HG02610 (cell line): ENCODE results near the gene RRAS.
"Not testable (repeated sequence)": the region's sequence is repeated elsewhere in the genome, so short reads cannot be mapped to it uniquely, and the experiment has no call there.

Experiments used
- ATAC-seq: cut with Tn5 transposase; IDR thresholded peaks from one replicate; pipeline ENCODE4 v1.9.1; 2021; ENCODE audit warnings: mild to moderate bottlenecking, moderate library complexity; ENCODE audit not compliant: unreplicated experiment

RRAS gene

GRCh38 chr19:49633273-49633672, 6.7 kb downstream of the RRAS start:
- ATAC-seq: not testable (repeated sequence)

GRCh38 chr19:49632576-49632975, 7.4 kb downstream of the RRAS start:
- no peak for ATAC-seq

- no peak for ATAC-seq
Measured at GRCh38 chr19:49631610-49632192, 8.2 kb downstream of the RRAS start.

GRCh38 chr19:49631014-49631588, 8.8 kb downstream of the RRAS start:
- no peak for ATAC-seq

- no peak for ATAC-seq
Measured at GRCh38 chr19:49629659-49630058, 10.3 kb downstream of the RRAS start.

GRCh38 chr19:49626226-49626625, 13.7 kb downstream of the RRAS start:
- ATAC-seq: no peak

GRCh38 chr19:49624967-49625910, 14.7 kb downstream of the RRAS start:
- ATAC-seq: no peak

GRCh38 chr19:49617860-49618259, 22.1 kb downstream of the RRAS start:
- ATAC-seq: not testable (repeated sequence)

- no peak for ATAC-seq
Measured at GRCh38 chr19:49616945-49617344, 23.0 kb downstream of the RRAS start.

GRCh38 chr19:49616532-49616931, 23.4 kb downstream of the RRAS start:
- ATAC-seq: no peak

- ATAC-seq: no peak
Measured at GRCh38 chr19:49615861-49616260, 24.1 kb downstream of the RRAS start.

GRCh38 chr19:49614096-49614833, 25.7 kb downstream of the RRAS start:
- no peak for ATAC-seq

- no peak for ATAC-seq
Measured at GRCh38 chr19:49613374-49613773, 26.6 kb downstream of the RRAS start.

GRCh38 chr19:49609499-49610092, 30.3 kb downstream of the RRAS start:
- no peak for ATAC-seq

GRCh38 chr19:49605605-49606004, 34.3 kb downstream of the RRAS start:
- no peak for ATAC-seq

GRCh38 chr19:49602806-49603205, 37.1 kb downstream of the RRAS start:
- no peak for ATAC-seq

GRCh38 chr19:49601482-49602038, 38.4 kb downstream of the RRAS start:
- no peak for ATAC-seq

GRCh38 chr19:49599378-49600295, 40.3 kb downstream of the RRAS start:
- no peak for ATAC-seq

GRCh38 chr19:49597703-49597974, 42.3 kb downstream of the RRAS start:
- ATAC-seq: no peak
